SU-DHL-6 (cell line): ENCODE results near the gene CAB39.
"Not testable (repeated sequence)": the region's sequence is repeated elsewhere in the genome, so short reads cannot be mapped to it uniquely, and the experiment has no call there.

Source experiments
- H2AFZ ChIP-seq: fragments of 200-600 bp; sonication (generic); 2 replicates; pipeline ENCODE4 v1.6.1; 2014; ENCODE audit warnings: low read depth, mild to moderate bottlenecking, moderate library complexity, mixed read lengths, antibody characterized with exemption, low read length; ENCODE audit not compliant: severe bottlenecking
- H3F3A ChIP-seq: fragments of 200-600 bp; shearing (Covaris generic); 2 replicates; pipeline ENCODE4 v1.6.0; 2016; ENCODE audit warnings: antibody characterized with exemption, mild to moderate bottlenecking; ENCODE audit not compliant: insufficient read depth
- H3K27ac ChIP-seq: fragments of 200-600 bp; sonication (generic); 2 replicates; pipeline ENCODE4 v1.5.1; 2016; ENCODE audit warnings: low read depth, mild to moderate bottlenecking, low read length, moderate library complexity, mixed read lengths
- H3K27me3 ChIP-seq: fragments of 200-600 bp; sonication (generic), shearing (Covaris generic); 2 replicates; pipeline ENCODE4 v1.6.0; 2014; ENCODE audit warnings: mild to moderate bottlenecking, low read length
- H3K36me3 ChIP-seq: fragments of 200-600 bp; sonication (generic); 2 replicates; pipeline ENCODE4 v1.6.1; 2014; ENCODE audit warnings: mild to moderate bottlenecking, low read length, mixed read lengths
- H3K4me2 ChIP-seq: fragments of 300-600, 200-600 bp; shearing (Covaris generic), sonication (generic); 2 replicates; pipeline ENCODE4 v1.6.0; 2014; ENCODE audit warnings: low read length, low read depth, mild to moderate bottlenecking; ENCODE audit not compliant: poor library complexity, severe bottlenecking
- H3K4me3 ChIP-seq: fragments of 200-600 bp; sonication (generic); 2 replicates; pipeline ENCODE4 v1.5.1; 2014; ENCODE audit warnings: antibody characterized with exemption, low read length, mild to moderate bottlenecking, mixed read lengths; ENCODE audit not compliant: insufficient read depth, poor library complexity, severe bottlenecking
- H3K79me2 ChIP-seq: fragments of 200-600 bp; sonication (generic); 2 replicates; pipeline ENCODE4 v1.6.1; 2014; ENCODE audit warnings: mild to moderate bottlenecking, low read length, moderate library complexity; ENCODE audit not compliant: insufficient read depth
- H3K9ac ChIP-seq: fragments of 200-600 bp; sonication (generic); 2 replicates; pipeline ENCODE4 v1.7.0; 2014; ENCODE audit warnings: mild to moderate bottlenecking, low read length
- H3K9me2 ChIP-seq: fragments of 200-600 bp; sonication (generic); replicated peaks from 2 replicates; pipeline ENCODE4 v1.6.1; 2014; ENCODE audit warnings: low read length; ENCODE audit not compliant: insufficient read depth
- H3K9me3 ChIP-seq: fragments of 200-600 bp; sonication (generic); 2 replicates; pipeline ENCODE4 v1.6.1; 2014; ENCODE audit warnings: low read length, mixed read lengths; ENCODE audit not compliant: insufficient read depth
- H4K20me1 ChIP-seq: fragments of 200-600 bp; sonication (generic); 2 replicates; pipeline ENCODE4 v1.6.1; 2014; ENCODE audit warnings: low read depth, mild to moderate bottlenecking, antibody characterized with exemption, low read length, moderate library complexity, mixed read lengths
- EZH2phosphoT487 ChIP-seq: fragments of 200-600 bp; sonication (generic), shearing (Covaris generic); conservative IDR thresholded peaks from 2 replicates; pipeline ENCODE4 v1.6.1; 2018; ENCODE audit warnings: mild to moderate bottlenecking, antibody characterized with exemption, low read length, moderate library complexity, mixed read lengths
- TF ChIP-seq, protein P1 (sequence below): fragments of 200-600 bp; sonication (generic); IDR thresholded peaks from one replicate; pipeline ENCODE4 v1.5.1; 2017; ENCODE audit warnings: antibody characterized with exemption, mild to moderate bottlenecking, low read length, moderate library complexity; ENCODE audit not compliant: insufficient read depth, poor library complexity, severe bottlenecking

Gene CAB39

DNA sequence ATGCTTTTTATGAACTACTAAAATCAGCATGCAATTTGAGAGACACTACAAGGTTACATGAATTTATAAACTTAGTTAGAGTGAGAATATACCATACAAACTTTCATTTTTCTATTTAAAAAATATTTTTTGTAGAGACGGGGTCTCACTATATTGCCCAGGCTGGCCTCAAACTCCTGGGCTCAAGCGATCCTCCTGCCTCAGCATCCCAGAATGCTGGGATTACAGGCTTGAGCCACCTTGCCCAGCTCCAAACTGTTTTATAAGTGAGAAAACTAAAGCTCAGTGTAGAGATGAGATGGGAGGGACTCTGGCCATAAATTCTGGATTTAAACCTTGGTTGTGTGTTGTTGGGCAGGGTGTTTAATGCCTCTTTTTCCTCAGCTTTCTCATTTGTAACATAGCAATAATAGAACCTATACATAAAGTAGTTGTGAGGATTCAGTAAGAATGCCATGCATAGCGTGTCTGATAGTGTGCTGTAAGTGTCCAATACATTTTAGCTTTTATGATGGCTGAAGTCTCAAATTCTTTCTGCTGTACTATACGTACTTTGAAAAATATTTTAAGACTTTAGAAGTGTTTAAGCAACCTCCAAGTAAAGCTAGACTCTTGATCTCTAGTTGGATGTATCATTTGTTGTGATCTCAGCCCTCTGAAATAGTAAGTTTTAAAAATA lies 9.7 kb downstream of the CAB39 start:
- TF ChIP-seq, protein P1, sequence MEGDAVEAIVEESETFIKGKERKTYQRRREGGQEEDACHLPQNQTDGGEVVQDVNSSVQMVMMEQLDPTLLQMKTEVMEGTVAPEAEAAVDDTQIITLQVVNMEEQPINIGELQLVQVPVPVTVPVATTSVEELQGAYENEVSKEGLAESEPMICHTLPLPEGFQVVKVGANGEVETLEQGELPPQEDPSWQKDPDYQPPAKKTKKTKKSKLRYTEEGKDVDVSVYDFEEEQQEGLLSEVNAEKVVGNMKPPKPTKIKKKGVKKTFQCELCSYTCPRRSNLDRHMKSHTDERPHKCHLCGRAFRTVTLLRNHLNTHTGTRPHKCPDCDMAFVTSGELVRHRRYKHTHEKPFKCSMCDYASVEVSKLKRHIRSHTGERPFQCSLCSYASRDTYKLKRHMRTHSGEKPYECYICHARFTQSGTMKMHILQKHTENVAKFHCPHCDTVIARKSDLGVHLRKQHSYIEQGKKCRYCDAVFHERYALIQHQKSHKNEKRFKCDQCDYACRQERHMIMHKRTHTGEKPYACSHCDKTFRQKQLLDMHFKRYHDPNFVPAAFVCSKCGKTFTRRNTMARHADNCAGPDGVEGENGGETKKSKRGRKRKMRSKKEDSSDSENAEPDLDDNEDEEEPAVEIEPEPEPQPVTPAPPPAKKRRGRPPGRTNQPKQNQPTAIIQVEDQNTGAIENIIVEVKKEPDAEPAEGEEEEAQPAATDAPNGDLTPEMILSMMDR: no peak
- TF ChIP-seq EZH2phosphoT487: no peak
- H3K36me3 ChIP-seq: no peaks in the 10 kb centered on the region
- no peaks in the 10 kb centered on the region for H3K9me2 ChIP-seq
- H3K79me2 ChIP-seq: peaks cover 91% of the 10 kb centered on the region
- no peaks in the 10 kb centered on the region for H3K27me3 ChIP-seq
- H3K4me2 ChIP-seq: peak overlapping the region; percentile 12
- H3K9ac ChIP-seq: no peak overlapping the region
- peak overlapping the region; percentile 3; the same call in 1 of the 2 replicates for H3K27ac ChIP-seq
- no peak overlapping the region for H2AFZ ChIP-seq
- H4K20me1 ChIP-seq: peaks cover 5% of the 10 kb centered on the region; the same call in 1 of the 2 replicates
- no peaks in the 10 kb centered on the region for H3K9me3 ChIP-seq
- peaks cover 16% of the 10 kb centered on the region for H3F3A ChIP-seq
- no peak overlapping the region for H3K4me3 ChIP-seq

DNA sequence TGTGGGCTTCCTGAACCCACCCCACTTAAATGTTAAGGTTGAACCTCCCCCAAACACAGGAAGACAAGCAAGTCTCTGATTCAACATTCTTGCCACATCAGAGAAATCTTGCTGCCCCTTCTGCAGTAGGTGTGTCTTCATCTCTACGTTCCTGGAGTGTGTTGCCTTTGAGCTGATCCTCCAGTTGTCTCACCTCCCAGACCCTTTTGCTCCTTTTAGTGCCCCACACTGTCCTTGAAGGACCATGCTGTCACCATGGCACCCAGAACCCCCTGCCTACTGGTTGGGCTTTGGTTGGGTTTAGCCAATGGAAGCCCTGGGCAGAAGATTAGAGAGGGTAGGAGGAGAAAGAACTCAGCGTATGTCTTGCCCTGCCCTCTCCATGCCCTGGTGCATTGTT lies 10.7 kb downstream of the CAB39 start:
- Histone ChIP-seq H3K9me3 (no peaks in the 10 kb centered on the region), H3K79me2 (peaks cover 89% of the 10 kb centered on the region), H3K9ac (no peak overlapping the region), H3K27me3 (no peaks in the 10 kb centered on the region), H2AFZ (no peak overlapping the region), H3K36me3 (no peaks in the 10 kb centered on the region), H3K27ac (no peak overlapping the region), H3F3A (peaks cover 8% of the 10 kb centered on the region), H3K9me2 (no peaks in the 10 kb centered on the region), H3K4me3 (no peak overlapping the region), H4K20me1 (peaks cover 5% of the 10 kb centered on the region; the same call in 1 of the 2 replicates), H3K4me2 (no peak overlapping the region)
- no peak for TF ChIP-seq EZH2phosphoT487
- TF ChIP-seq, protein P1: no peak

DNA sequence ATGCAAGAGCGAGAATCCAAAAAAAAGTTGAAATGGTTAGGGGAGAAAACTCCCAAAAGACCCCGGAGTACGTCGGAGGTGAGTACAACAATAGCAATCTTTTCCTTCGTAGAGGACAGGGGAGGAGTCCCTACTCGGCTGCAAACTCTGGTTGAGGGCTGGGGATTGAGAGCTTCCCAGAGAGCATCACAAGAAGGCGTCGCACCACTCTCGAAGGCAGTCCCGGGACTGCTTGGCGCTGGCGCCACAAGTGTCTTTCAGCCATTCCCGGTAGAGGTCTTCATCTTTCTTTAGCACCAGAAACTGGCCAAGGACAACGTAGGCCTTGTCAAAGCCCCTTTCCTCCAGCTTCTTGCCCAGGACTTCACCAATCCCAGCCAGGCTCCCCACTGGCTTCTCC lies 12.3 kb downstream of the CAB39 start:
- H4K20me1 ChIP-seq: not testable (repeated sequence)
- peaks cover 89% of the 10 kb centered on the region for H3K79me2 ChIP-seq

DNA sequence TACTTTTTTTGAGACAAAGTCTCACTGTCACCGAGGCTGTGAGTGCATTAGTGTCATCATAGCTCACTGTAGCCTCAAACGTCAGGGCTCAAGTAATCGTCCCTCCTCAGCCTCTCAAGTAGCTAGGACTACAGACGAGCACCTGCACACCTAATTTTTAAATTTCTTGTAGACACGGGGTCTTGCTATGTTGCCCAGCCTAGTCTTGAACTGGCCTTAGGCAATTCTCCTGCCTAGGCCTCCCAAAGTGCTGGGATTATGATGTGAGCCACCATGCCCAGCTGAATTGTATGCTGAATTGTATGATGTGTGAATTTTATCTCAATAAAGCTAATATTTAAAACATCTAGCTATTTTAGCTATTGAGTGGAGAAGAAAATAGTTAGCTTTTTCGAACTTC lies 18.9 kb downstream of the CAB39 start:
- no peak for TF ChIP-seq EZH2phosphoT487
- TF ChIP-seq, protein P1: no peak

More for the DNA sequence above, 12.3 kb downstream of the CAB39 start:
- not testable (repeated sequence) for H3K9me2 ChIP-seq, H3K9me3 ChIP-seq, H3K27ac ChIP-seq, H3K9ac ChIP-seq, H3K27me3 ChIP-seq, H3K4me3 ChIP-seq, H2AFZ ChIP-seq, H3K4me2 ChIP-seq, H3F3A ChIP-seq, H3K36me3 ChIP-seq

More for the DNA sequence above, 18.9 kb downstream of the CAB39 start:
- peaks cover 94% of the 10 kb centered on the region for H3K79me2 ChIP-seq
- H3K9me3 ChIP-seq: no peaks in the 10 kb centered on the region
- H3K9ac ChIP-seq: no peak overlapping the region
- H3K27me3 ChIP-seq: no peaks in the 10 kb centered on the region
- no peak overlapping the region for H3K4me3 ChIP-seq
- H3K9me2 ChIP-seq: no peaks in the 10 kb centered on the region
- no peak overlapping the region for H3K27ac ChIP-seq
- no peaks in the 10 kb centered on the region for H4K20me1 ChIP-seq
- H2AFZ ChIP-seq: no peak overlapping the region
- no peaks in the 10 kb centered on the region for H3K36me3 ChIP-seq
- H3F3A ChIP-seq: no peaks in the 10 kb centered on the region
- H3K4me2 ChIP-seq: no peak overlapping the region
